ENCODE results near the gene CTNNBIP1. TPM values are rescaled to one million over a fixed set of nuclear protein-coding genes. Genes with fewer than 3 reads are reported as not detected.

CTNNBIP1 gene
- total and polyA plus RNA-seq, 2 of the 8 experiments (the other 6 are each of a cell fraction or from before 2014, with no cell fraction given): 40.9 to 46.6 TPM

DNA sequence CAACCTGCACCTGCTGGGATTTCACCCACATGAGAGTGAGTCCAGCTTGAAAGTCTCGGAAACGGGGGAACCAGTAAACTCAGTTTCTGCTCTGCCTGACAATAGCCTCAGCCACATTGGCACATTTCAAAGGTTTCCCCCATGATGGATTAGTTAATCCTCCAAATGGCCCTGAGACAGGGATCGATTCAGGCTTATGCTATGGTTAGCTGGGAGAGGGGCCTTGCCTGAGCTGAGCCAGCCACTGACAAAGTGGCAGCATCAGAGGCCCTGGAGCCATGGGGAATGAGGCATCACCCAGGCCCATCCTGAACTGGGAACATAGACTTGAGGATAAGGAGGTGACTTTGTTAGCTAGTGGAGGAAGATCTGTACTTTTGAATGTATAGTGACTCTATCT lies 83.5 kb downstream of the CTNNBIP1 start:
- Histone ChIP-seq H3K23ac (ENCODE audit: insufficient read length) (no peak overlapping the region), H3K4me2 (ENCODE audit: insufficient read depth in 1 of 2, low read depth in 2 of 2, low read length in 2 of 2) (no peak overlapping the region), H3K23me2 (ENCODE audit: low read depth, low read length) (peaks cover 17% of the 10 kb centered on the region), H2BK12ac (ENCODE audit: low read depth, low read length) (no peak overlapping the region), H3K4me1 (replicated peaks in 1 of 4; ENCODE audit: control insufficient read depth in 3 of 4, insufficient read depth in 4 of 4, low read length in 3 of 4) (peaks cover 4 to 18% (median 11%) of the 10 kb centered on the region in 4 experiments), H4K91ac (replicated peaks; ENCODE audit: insufficient read length, low read length) (no peak overlapping the region), H4K8ac (ENCODE audit: extremely low read depth, insufficient read depth, low read length) (no peak overlapping the region), H3K27ac (ENCODE audit: low read depth, low read length) (no peak overlapping the region), H3K9ac (replicated peaks in 1 of 4; ENCODE audit: extremely low read depth in 1 of 4, low read depth in 3 of 4, low read length in 3 of 4) (no peak overlapping the region), H3K56ac (replicated peaks; ENCODE audit: insufficient read length, low read depth, low read length) (no peak overlapping the region), H3K36me3 (ENCODE audit: control insufficient read depth in 2 of 4, insufficient read depth in 4 of 4, low read length in 3 of 4) (no peaks in the 10 kb centered on the region), H4K5ac (ENCODE audit: insufficient read length, low read depth, low read length) (no peak overlapping the region), H3K4ac (replicated peaks; ENCODE audit: insufficient read length, low read depth, low read length) (no peak overlapping the region), H3K79me1 (ENCODE audit: low read depth, low read length) (no peaks in the 10 kb centered on the region), H2BK120ac (replicated peaks; ENCODE audit: low read depth, low read length) (no peak overlapping the region), H2BK15ac (ENCODE audit: low read length) (no peak overlapping the region), H4K20me1 (replicated peaks in 1 of 2; ENCODE audit: control insufficient read depth in 1 of 2, insufficient read depth in 2 of 2, low read length in 2 of 2) (peaks cover 0 to 5% of the 10 kb centered on the region in 2 experiments), H2AK5ac (ENCODE audit: low read depth, low read length) (no peak overlapping the region), H2BK20ac (ENCODE audit: low read length) (no peak overlapping the region), H3K27me3 (replicated peaks in 1 of 4; ENCODE audit: control insufficient read depth in 3 of 4, extremely low read depth in 1 of 4, insufficient read depth in 3 of 4, low read length in 3 of 4) (peaks cover 0 to 15% (median 14%) of the 10 kb centered on the region in 4 experiments; a peak in 6 of 7 replicates), H3K79me2 (ENCODE audit: control insufficient read depth in 1 of 2, insufficient read depth in 2 of 2, low read length in 2 of 2) (peaks cover 0 to 16% of the 10 kb centered on the region in 2 experiments), H3K18ac (ENCODE audit: extremely low read depth, low read length) (no peak overlapping the region), H2AFZ (ENCODE audit: low read length) (no peak overlapping the region), H2BK5ac (ENCODE audit: low read depth, low read length) (no peak overlapping the region), H3K4me3 (ENCODE audit: extremely low read depth in 1 of 4, insufficient read depth in 2 of 4, low read depth in 3 of 4, low read length in 4 of 4) (no peak overlapping the region), H3K14ac (ENCODE audit: insufficient read length) (no peak overlapping the region), H3K9me3 (ENCODE audit: insufficient read depth in 2 of 2, low read depth in 1 of 2, low read length in 1 of 2) (no peaks in the 10 kb centered on the region)
- TF ChIP-seq JUND (IDR thresholded peaks at IDR 0.05; ENCODE audit: low read length) (no peak), TAF1 (IDR thresholded peaks at IDR 0.05; ENCODE audit: low read depth, low read length) (no peak), SIX5 (IDR thresholded peaks at IDR 0.05; ENCODE audit: low read depth, low read length) (no peak), BRCA1 (IDR thresholded peaks at IDR 0.05; ENCODE audit: low read depth, low read length) (no peak), RBBP5 (IDR thresholded peaks at IDR 0.05; ENCODE audit: borderline replicate concordance, low read depth, low read length) (no peak), SAP30 (IDR thresholded peaks at IDR 0.05; ENCODE audit: insufficient read depth, insufficient replicate concordance, low read length) (no peak), JUN (IDR thresholded peaks at IDR 0.05; ENCODE audit: low read depth, low read length) (no peak), SUZ12 (IDR thresholded peaks at IDR 0.05; ENCODE audit: low read length) (no peak)
- TF ChIP-seq, protein P1, sequence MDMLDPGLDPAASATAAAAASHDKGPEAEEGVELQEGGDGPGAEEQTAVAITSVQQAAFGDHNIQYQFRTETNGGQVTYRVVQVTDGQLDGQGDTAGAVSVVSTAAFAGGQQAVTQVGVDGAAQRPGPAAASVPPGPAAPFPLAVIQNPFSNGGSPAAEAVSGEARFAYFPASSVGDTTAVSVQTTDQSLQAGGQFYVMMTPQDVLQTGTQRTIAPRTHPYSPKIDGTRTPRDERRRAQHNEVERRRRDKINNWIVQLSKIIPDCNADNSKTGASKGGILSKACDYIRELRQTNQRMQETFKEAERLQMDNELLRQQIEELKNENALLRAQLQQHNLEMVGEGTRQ (IDR thresholded peaks at IDR 0.05; ENCODE audit: low read length): no peak
- no peak for DNase-seq (ENCODE audit: low read depth in 1 of 2, low spot score in 2 of 2)
- CTCF ChIA-PET (ENCODE audit: partially characterized antibody): interaction anchor here (0.5 to 7.5 kb wide), 19 partner anchors 9 to 281 kb away, joined by 3 to 66 read pairs (median 10); no protein-coding TSS in a partner anchor
- WGBS, 2 experiments (ENCODE audit: extremely low coverage in 1 of 2, insufficient coverage in 1 of 2, insufficient read length in 1 of 2, insufficient replicate concordance in 2 of 2, low coverage in 1 of 2, low lambda C conversion rate in 2 of 2, missing lambda C conversion rate in 1 of 2): 84% methylated on average over 3 of the region's 3 CpGs; no CpG with 5 or more reads in 1 of the 2 experiments
- FAIRE-seq: no peak
- POLR2A ChIA-PET (ENCODE audit: partially characterized antibody): interaction anchor here (1.3 kb wide), 2 partner anchors 9 to 24 kb away, joined by 3 to 4 read pairs; no protein-coding TSS in a partner anchor
